Lung (tissue), 12 donors: ENCODE data around the gene SCYGR6. TPM values are rescaled to one million over a fixed set of nuclear protein-coding genes. Genes with fewer than 3 reads are reported as not detected.

ENCODE experiments used
- ATAC-seq: fragments of 200-7000 bp; cut with Tn5 transposase; one replicate; pipeline ENCODE4 v1.9.1; 2020; ENCODE audit warnings: moderate number of reproducible peaks; ENCODE audit not compliant: insufficient read depth, low FRiP score
- DNase-seq, 3 donors: peaks; one replicate each; pipeline ENCODE4 v3.0.0-alpha.2; 2013 to 2017
- H3K27ac ChIP-seq, 2 donors: one replicate each; pipeline ENCODE4 v1.5.1; 2013; ENCODE audit warnings: mild to moderate bottlenecking in 2 of 2, moderate library complexity in 2 of 2, control low read depth in 1 of 2, inconsistent platforms in 1 of 2, low read depth in 1 of 2, low read length in 1 of 2
- H3K27me3 ChIP-seq, 3 donors: one replicate each; pipeline ENCODE4 v1.5.1; 2013; ENCODE audit warnings: low read length in 2 of 3; ENCODE audit not compliant: control insufficient read depth in 3 of 3, insufficient read depth in 3 of 3
- H3K36me3 ChIP-seq, 4 donors: one replicate each; pipeline ENCODE4 v1.5.1; 2013; ENCODE audit warnings: low read length in 4 of 4, mild to moderate bottlenecking in 1 of 4, moderate library complexity in 1 of 4; ENCODE audit not compliant: control insufficient read depth in 4 of 4, insufficient read depth in 4 of 4
- H3K4me1 ChIP-seq, 5 donors: one replicate each; pipeline ENCODE4 v1.5.1; 2013; ENCODE audit warnings: low read length in 5 of 5, mild to moderate bottlenecking in 2 of 5, moderate library complexity in 1 of 5; ENCODE audit not compliant: control insufficient read depth in 5 of 5, insufficient read depth in 5 of 5
- H3K4me3 ChIP-seq: one replicate; pipeline ENCODE4 v1.5.1; 2013; ENCODE audit warnings: mild to moderate bottlenecking, control low read depth, moderate library complexity
- H3K9ac ChIP-seq, 2 donors: one replicate each; pipeline ENCODE4 v1.5.1; 2013; ENCODE audit warnings: low read length in 2 of 2, control low read depth in 1 of 2; ENCODE audit not compliant: insufficient read depth in 1 of 2
- H3K9me3 ChIP-seq, 4 donors: one replicate each; pipeline ENCODE4 v1.5.1; 2013; ENCODE audit warnings: low read length in 3 of 4, mild to moderate bottlenecking in 1 of 4, moderate library complexity in 1 of 4; ENCODE audit not compliant: control insufficient read depth in 4 of 4, insufficient read depth in 3 of 4
- WGBS, 2 donors: extraction: QIAGEN DNeasy Blood & Tissue Kit; methylation state at CpG; one replicate each; pipeline ENCODE4 v1.1.7; 2013; 5-methylcytosine and 5-hydroxymethylcytosine counted together
- polyA plus RNA-seq, 2 donors: library from polyadenylated mRNA; stranded (reverse); fragments of 200-250 nt; gene quantifications; one replicate each; pipeline ENCODE4 v1.2.1, GENCODE V29; 2013
- total RNA-seq, 2 donors: library from RNA; depleted of rRNA in 1 of 2; stranded (reverse); fragments of >200 nt in 1 of 2; gene quantifications; one replicate each; pipeline ENCODE4 v1.2.1, GENCODE V29; 2014 to 2021
- TF ChIP-seq, protein P1 (sequence below): IDR thresholded peaks from 2 replicates; pipeline ENCODE4 v1.5.1; 2012; ENCODE audit warnings: mild to moderate bottlenecking; ENCODE audit errors: control extremely low read depth, extremely low read depth
- donor health status: control.
- donor health status: control.
- donor health status: Bipolar disorder and iron deficiency.
- donor health status: healthy.
- donor health status: DM: yes; HTN: yes; CAD: no.

SCYGR6 gene
- total and polyA plus RNA-seq, 4 donors = not detected

GRCh38 chr2:227706859-227707258 is 17.7 kb downstream of the SCYGR6 start:
- H3K4me3 ChIP-seq = no peak overlapping the region

GRCh38 chr2:227703961-227704360 is 20.6 kb downstream of the SCYGR6 start:
- Histone ChIP-seq H3K27me3 (no peaks in the 10 kb centered on the region), H3K4me1 (peaks cover 0 to 7% (median 0%) of the 10 kb centered on the region in 5 donors), H3K4me3 (no peak overlapping the region), H3K27ac (peak overlapping the region in 1 of 2 donors; percentile 24), H3K9me3 (peaks cover 0 to 5% (median 0%) of the 10 kb centered on the region in 4 donors), H3K9ac (no peak overlapping the region), H3K36me3 (peaks cover 0 to 3% (median 0%) of the 10 kb centered on the region in 4 donors)
- ATAC-seq = peak; percentile 58
- WGBS, 2 donors = 60 to 79% methylated on average over 3 of the region's 3 CpGs
- DNase-seq = no peak
- TF ChIP-seq, protein P1, sequence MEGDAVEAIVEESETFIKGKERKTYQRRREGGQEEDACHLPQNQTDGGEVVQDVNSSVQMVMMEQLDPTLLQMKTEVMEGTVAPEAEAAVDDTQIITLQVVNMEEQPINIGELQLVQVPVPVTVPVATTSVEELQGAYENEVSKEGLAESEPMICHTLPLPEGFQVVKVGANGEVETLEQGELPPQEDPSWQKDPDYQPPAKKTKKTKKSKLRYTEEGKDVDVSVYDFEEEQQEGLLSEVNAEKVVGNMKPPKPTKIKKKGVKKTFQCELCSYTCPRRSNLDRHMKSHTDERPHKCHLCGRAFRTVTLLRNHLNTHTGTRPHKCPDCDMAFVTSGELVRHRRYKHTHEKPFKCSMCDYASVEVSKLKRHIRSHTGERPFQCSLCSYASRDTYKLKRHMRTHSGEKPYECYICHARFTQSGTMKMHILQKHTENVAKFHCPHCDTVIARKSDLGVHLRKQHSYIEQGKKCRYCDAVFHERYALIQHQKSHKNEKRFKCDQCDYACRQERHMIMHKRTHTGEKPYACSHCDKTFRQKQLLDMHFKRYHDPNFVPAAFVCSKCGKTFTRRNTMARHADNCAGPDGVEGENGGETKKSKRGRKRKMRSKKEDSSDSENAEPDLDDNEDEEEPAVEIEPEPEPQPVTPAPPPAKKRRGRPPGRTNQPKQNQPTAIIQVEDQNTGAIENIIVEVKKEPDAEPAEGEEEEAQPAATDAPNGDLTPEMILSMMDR = no peak

More at GRCh38 chr2:227706859-227707258, 17.7 kb downstream of the SCYGR6 start:
- WGBS, 2 donors = 86 to 95% methylated on average over 4 of the region's 4 CpGs
- no peak overlapping the region for H3K9ac ChIP-seq
- DNase-seq (no peak), ATAC-seq (no peak)
- TF ChIP-seq, protein P1 = no peak
- peaks cover 0 to 7% (median 0%) of the 10 kb centered on the region in 5 donors for H3K4me1 ChIP-seq
- peaks cover 0 to 3% (median 0%) of the 10 kb centered on the region in 4 donors for H3K36me3 ChIP-seq
- H3K27ac ChIP-seq = no peak overlapping the region
- no peaks in the 10 kb centered on the region for H3K27me3 ChIP-seq
- no peaks in the 10 kb centered on the region for H3K9me3 ChIP-seq

DNA sequence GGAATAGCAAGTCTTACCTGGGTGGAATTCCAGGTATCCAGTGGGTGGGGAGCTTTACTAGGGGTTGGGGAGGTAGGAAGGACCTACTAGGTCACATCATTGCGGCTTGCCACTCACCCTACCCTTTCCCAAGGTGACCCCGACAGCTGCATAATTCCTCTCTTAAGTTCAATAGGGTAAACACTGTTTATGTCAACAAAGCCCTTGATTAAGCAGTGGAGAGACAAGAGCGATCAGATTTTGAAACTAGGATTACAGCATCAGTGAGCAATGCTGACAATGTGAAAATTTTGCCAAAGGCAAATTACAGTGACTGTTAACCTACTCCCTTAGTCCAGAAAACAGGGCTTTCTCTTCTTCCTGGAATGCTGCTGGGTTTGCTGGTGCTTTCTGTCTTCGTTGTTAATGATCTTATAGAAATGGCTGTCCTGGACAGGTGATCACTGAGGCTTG is 21.3 kb downstream of the SCYGR6 start:
- H3K9me3 ChIP-seq = peaks cover 0 to 5% (median 0%) of the 10 kb centered on the region in 4 donors
- no peak overlapping the region for H3K9ac ChIP-seq
- ATAC-seq = peak; percentile 70
- peaks cover 0 to 7% (median 0%) of the 10 kb centered on the region in 5 donors for H3K4me1 ChIP-seq
- peaks cover 0 to 3% (median 0%) of the 10 kb centered on the region in 4 donors for H3K36me3 ChIP-seq
- DNase-seq = peak in 2 of 3 donors; percentile 20 to 44
- H3K4me3 ChIP-seq = no peak overlapping the region
- peak overlapping the region in 1 of 2 donors; percentile 79 for H3K27ac ChIP-seq
- 48 to 75% methylated on average over 4 of the region's 4 CpGs for WGBS, 2 donors
- H3K27me3 ChIP-seq = no peaks in the 10 kb centered on the region
- TF ChIP-seq, protein P1 = no peak

- Histone ChIP-seq H3K27ac (no peak overlapping the region), H3K9ac (no peak overlapping the region), H3K4me3 (no peak overlapping the region), H3K27me3 (no peaks in the 10 kb centered on the region), H3K9me3 (peaks cover 0 to 5% (median 0%) of the 10 kb centered on the region in 4 donors), H3K36me3 (no peaks in the 10 kb centered on the region), H3K4me1 (peaks cover 0 to 7% (median 0%) of the 10 kb centered on the region in 5 donors)
- TF ChIP-seq, protein P1 = no peak
- WGBS, 2 donors = 73 to 82% methylated on average over 3 of the region's 3 CpGs
- DNase-seq (no peak), ATAC-seq (no peak)
Observed at GRCh38 chr2:227701556-227701955, 23.0 kb downstream of the SCYGR6 start.
